GM18499 (cell line): ENCODE results near the gene TMEM40.
"Not testable (repeated sequence)": the region's sequence is repeated elsewhere in the genome, so short reads cannot be mapped to it uniquely, and the experiment has no call there.

Experiments
- ATAC-seq: cut with Tn5 transposase; IDR thresholded peaks from one replicate; pipeline ENCODE4 v1.9.1; 2021; ENCODE audit warnings: moderate number of reproducible peaks; ENCODE audit not compliant: insufficient read depth, unreplicated experiment

Gene TMEM40, protein sequence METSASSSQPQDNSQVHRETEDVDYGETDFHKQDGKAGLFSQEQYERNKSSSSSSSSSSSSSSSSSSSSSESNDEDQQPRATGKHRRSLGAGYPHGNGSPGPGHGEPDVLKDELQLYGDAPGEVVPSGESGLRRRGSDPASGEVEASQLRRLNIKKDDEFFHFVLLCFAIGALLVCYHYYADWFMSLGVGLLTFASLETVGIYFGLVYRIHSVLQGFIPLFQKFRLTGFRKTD

DNA sequence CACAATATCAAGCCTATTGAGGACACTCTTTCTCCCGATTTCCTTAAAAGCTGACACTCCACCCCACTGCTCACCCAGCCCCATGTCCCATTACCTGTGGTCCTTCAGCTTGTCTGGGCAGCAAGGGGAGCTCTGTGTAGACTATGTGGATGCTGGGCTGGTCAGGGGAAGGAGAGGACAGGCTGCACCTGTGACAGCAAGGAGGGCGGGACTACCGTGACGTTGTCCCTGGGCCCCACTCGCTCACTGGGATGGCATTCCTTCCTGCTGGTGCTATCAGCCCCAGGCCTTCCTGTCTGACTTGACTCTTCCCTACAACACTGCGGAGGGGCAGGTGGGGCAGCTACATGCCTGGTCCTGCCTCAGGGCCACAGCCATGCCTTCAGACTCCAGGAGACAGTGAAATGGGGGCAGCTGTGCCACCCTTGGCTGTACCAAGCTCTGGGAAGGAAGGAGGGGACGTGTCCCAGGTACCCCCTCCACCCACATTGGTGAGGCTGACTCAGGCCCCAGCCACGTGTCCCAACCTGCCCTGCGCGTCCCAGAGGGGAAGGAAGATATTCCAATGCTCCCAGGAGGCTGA is at the start of gene TMEM40:
Gene TMEM40 (minus strand): TSS at position 163 of the 583 bp plus-strand sequence. CDS start 9,427 bp downstream, outside the sequence.
- ATAC-seq: no peak

DNA sequence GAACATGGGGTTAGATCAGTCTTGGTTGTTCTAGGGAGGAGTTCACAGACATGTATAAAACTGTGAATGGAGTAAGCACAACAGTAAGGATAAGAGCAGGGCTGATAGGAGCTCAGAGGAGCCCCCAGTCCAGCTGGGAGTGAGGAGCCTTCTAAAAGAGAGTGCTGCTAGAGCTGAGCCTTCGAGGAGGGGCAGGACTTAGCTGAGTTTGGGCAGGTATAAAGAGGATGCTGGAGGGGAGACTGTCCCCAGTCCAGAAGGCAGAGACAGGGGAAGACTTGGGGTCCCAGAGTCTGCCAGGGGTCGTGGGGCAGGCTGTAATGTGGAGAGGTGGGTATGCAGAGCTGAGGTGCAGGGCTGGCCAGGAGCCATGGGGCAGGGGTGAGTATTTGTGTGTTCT is 49.5 kb upstream of the TMEM40 start:
- ATAC-seq: no peak

- no peak for ATAC-seq
Observed at GRCh38 chr3:12807601-12808359, 48.7 kb upstream of the TMEM40 start.

- no peak for ATAC-seq
Observed at GRCh38 chr3:12807066-12807465, 48.0 kb upstream of the TMEM40 start.

GRCh38 chr3:12803371-12803770 is 44.3 kb upstream of the TMEM40 start:
- ATAC-seq: no peak

DNA sequence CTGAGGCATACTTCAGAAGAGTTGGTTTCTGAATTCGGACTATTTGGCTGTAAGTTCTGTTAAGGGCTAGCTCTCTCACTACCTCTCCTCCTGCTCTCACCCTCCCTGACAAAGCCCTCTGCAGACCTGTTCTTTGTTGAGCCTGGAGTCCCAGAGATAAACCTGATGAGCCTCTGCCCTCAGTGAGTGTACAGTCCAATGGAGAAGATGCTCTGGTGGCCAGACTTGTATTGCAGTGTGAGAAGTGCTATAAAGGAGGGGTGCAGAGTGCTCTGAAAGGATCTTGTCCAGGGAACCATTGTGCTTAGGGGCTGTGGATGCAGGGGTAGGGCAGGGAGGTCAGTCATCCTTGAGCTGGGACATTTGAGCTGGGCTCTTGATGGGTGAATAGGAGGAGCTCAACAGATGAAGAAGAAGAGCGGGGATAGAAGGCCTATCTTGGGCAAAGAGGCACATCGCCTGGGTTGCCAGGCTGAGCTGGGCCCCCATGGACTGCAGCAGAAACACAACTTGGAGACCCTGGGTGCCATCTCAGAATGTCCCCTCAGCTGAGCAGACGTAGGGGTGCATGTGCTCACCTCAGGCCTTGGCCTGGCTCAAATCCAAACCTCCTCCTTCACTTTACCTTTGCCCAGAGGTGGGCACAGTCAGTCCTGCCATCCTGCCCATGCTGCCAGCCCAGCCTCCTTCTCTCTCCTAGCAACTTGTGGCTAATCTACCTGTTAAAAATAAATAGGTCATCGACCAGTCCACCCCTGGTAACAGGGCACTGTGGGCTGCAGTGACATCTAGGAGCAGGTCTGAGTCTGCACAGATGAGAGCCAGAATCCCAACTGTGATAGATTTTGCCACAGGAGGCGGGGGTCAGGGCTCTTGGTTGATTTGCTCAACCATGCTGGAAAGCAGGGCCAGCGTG is 40.7 kb upstream of the TMEM40 start:
- ATAC-seq: no peak

- no peak for ATAC-seq
Observed at GRCh38 chr3:12798559-12799179, 39.6 kb upstream of the TMEM40 start.

DNA sequence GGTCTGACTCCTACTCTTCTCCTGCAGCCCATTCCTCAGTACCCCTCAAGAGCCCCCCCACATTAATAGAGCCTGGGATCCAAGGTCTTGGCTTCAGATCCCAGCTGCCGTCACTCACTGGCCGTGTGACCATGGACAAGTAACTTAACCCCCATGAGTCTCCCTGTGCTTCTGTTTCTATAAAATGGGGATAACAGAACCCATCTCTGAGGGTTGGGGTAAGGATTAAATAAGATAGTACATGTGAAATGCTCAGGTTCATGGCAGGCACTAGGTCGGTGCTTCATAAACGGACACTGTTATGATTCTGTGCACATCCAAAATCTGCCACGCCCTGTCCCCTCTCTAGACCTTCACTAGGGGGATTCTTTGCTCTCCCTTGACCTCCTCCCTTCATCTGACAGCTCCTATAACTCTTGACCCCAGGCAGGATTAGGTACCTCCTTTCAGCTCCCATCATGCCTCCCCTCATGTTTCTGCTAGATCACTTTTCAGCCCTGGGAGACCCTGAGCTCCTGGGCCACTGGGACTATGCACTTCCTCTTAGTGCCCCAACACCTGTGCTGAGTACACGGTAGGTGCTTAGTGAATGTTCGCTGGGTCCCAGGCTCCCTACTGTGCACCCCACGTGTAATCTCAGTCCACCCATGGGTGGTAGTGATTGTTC is 39.0 kb upstream of the TMEM40 start:
- ATAC-seq: no peak

DNA sequence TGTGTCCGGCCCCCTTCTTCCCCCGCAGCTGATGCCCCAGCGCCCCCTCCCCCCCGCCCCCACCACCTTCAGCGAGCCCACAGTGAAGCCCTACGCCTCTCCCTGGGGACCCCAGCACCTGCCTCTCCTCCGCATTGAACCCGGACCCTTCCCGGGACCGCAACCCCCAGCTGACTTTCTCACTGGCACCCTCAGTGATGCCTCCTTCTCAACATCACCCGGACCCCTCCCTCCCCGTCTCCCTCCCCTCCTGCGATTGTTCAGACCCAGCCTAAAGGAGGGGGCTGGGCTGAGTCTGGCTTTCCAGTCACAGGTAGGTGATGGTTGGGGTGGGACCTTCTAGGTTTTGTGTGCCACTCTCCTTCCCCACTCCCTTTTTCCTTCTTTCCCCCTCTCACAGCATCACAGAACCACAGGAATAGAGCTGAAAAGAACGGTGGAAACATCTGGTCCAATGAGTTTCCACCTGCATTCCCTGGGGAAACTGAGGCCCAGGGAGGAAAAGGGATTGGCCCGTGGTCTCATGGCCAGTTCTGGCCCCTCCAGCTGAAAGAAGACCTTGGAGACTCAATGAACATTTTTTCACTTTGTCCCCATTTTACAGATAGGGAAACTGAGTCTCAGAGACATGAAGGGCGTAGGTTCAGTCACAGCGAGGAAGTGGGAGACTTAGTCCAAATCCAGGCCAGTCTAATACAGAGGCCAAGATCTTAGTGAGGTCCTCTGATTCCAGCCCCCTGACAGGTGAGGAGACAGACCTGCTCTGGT is 38.2 kb upstream of the TMEM40 start:
- ATAC-seq: no peak

DNA sequence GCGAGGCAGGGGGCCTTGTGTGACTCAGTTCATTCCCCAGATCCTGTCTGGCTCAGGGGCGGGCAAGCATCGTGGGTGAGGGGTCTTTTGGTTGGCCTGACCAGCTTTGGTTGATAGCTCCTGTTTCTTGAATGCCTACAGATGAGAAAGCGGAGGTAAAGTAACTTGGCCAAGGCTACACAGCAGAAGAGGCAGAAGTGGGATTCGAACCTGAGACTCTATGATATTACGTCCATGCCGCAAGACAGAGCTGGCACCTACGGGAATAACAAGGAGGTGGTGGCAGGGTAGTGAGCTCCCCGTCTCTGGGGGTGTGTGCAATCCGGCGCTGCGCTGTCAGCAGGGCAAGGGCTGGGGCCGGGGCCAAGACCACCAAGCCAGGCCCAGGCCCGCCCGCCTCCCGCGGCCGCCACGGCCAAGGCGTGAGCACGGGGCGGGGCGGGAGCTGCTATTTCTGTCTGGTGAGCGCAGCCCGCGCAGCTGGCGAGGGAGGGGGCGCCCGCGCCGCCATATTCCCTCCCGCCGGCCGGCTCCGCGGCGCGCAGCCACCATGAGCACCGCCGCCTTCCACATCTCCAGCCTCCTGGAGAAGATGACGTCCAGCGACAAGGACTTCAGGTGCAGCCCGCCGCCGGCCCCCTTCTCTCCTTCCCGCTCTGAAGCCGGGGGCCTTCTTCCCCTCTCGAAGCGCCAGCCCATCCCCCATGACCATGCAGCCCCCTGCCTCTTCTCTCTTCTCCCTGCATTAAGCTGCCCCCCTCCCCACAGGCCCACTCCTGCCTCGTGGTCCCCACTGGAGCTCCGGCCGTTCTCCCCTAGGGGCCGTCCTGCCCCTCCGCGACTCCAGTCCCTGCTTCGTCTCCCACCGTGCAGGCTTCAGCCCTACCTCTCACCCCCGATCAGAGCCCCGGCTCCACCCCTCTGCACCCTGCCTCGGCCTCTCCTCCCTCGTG is 37.4 kb upstream of the TMEM40 start, which contains the start of gene CAND2:
Gene CAND2 (plus strand): TSS at position 510 of the 953 bp plus-strand sequence. CDS start 41 bp downstream, at position 551.
- no peak for ATAC-seq

DNA sequence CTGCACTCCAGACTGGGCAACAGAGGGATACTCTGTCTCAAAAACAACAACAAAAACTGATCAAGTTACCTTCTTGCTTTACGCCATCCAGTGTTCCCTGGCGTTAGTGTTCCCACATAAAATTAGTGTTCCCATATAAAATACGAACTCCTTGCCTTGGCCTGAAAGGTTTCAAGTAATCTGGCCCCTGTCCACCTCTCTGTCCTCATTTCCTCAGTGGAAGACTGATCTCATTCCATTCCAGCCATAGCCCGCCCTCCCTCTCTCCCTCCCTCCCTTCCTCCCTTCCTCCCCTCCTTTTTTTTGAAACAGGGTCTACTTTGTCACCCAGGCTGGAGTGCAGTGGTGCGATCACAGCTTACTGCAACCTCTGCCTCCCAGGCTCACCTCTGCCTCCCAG is 34.6 kb upstream of the TMEM40 start:
- ATAC-seq: no peak

DNA sequence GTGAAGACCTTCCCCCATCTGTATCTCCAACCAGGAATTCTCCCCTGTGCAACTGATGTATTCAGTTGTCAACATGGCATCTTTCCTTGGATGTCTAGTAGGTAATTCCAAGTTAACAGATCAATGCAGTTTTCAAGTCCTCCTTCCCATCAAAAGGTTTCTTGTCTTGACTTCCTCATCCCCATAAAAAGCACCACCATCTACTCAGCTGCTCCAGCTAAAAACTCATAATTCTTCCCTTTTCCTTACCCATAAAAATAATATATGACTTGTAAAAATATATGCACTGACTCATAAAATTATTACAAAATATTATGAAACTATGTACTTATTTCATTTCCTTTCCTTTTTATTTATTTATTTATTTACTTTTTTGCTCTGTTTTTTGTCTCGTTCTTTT is 32.4 kb upstream of the TMEM40 start:
- ATAC-seq: no peak

- not testable (repeated sequence) for ATAC-seq
Observed at GRCh38 chr3:12787967-12788690, 29.1 kb upstream of the TMEM40 start.

DNA sequence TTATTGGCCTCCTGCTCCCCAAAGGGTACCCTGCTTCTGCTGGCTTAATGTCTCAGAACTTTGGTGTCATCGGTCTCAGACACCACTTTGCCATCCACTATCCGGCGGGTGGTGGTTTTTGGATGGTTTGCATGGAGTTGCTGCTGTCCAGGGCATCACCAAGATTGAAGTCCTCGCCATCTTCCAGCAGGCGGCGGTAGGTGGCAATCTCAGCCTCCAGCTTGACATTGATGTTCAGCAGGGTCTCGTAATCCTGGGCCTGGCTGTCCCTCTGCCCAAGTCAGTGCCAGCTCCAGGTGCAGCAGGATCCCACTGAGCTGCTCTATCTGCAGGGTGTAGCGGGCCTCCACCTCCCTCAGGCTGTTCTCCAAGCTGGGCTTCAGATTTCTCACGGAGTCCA is 28.3 kb upstream of the TMEM40 start:
- ATAC-seq: not testable (repeated sequence)

DNA sequence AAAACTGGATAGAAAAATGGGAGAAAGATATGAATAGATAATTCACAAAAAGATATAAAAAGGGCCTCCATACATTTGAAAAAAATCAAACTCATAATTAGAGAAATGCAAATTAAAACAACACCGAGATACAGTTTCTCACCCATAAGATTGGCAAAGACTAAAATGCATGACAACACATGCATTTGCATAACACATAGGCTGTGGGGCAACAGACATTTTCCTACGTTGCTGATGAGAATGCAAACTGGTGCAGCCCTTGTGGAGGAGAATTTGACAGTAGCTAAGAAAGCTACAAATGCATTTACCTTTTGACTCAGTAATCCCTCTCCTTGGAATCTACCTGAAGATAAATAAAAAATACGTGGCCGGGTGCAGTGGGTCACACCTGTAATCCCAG is 26.0 kb upstream of the TMEM40 start:
- ATAC-seq: no peak

GRCh38 chr3:12782172-12782815 is 23.2 kb upstream of the TMEM40 start:
- no peak for ATAC-seq
